Kidney (tissue), 14 donors: ENCODE measurements around the gene PRKD1. TPM values are rescaled to one million over a fixed set of nuclear protein-coding genes. Genes with fewer than 3 reads are reported as not detected.
"Not testable (repeated sequence)": the region's sequence is repeated elsewhere in the genome, so short reads cannot be mapped to it uniquely, and the experiment has no call there.

ENCODE experiments used
- DNase-seq, 5 donors: peaks; one replicate each; pipeline ENCODE4 v3.0.0-alpha.2; 2013 to 2020
- FAIRE-seq: peaks from 2 replicates; lab custom pipeline; 2012; peaks lifted over from hg19 to GRCh38; lab: Jason Lieb, UNC
- H3K27ac ChIP-seq, 2 donors: one replicate each; pipeline ENCODE4 v1.7.0; 2013; ENCODE audit warnings: low read depth in 2 of 2, low read length in 2 of 2, inconsistent platforms in 1 of 2
- H3K27me3 ChIP-seq: one replicate; pipeline ENCODE4 v1.7.1; 2013; ENCODE audit warnings: low read length, inconsistent platforms; ENCODE audit not compliant: control insufficient read depth, insufficient read depth
- H3K36me3 ChIP-seq, 3 donors: one replicate each; pipeline versions ENCODE4 v1.7.0 to v1.7.1; 2013; ENCODE audit warnings: low read length in 3 of 3, control low read depth in 1 of 3, inconsistent platforms in 1 of 3; ENCODE audit not compliant: insufficient read depth in 3 of 3, control insufficient read depth in 2 of 3
- H3K4me1 ChIP-seq, 3 donors: one replicate each; pipeline versions ENCODE4 v1.7.0 to v1.7.1; 2013; ENCODE audit warnings: low read length in 3 of 3, inconsistent platforms in 1 of 3, low read depth in 1 of 3; ENCODE audit not compliant: control insufficient read depth in 2 of 3, insufficient read depth in 2 of 3
- H3K4me3 ChIP-seq, 3 donors: one replicate each; pipeline versions ENCODE4 v1.7.0 to v1.8.1; 2013; ENCODE audit warnings: low read length in 3 of 3, control low read depth in 1 of 3, inconsistent platforms in 1 of 3
- H3K9ac ChIP-seq, 3 donors: one replicate each; pipeline versions ENCODE4 v1.7.0 to v1.7.1; 2013; ENCODE audit warnings: low read length in 3 of 3, control low read depth in 1 of 3, inconsistent platforms in 1 of 3
- H3K9me3 ChIP-seq, 3 donors: one replicate each; pipeline versions ENCODE4 v1.7.0 to v1.7.1; 2013; ENCODE audit warnings: low read length in 3 of 3, control low read depth in 1 of 3, inconsistent platforms in 1 of 3; ENCODE audit not compliant: control insufficient read depth in 2 of 3, insufficient read depth in 1 of 3
- CTCF ChIP-seq: IDR thresholded peaks from 3 replicates; pipeline ENCODE4 v1.5.1; 2012; ENCODE audit warnings: mild to moderate bottlenecking, moderate library complexity, borderline replicate concordance; ENCODE audit not compliant: insufficient read depth; ENCODE audit errors: extremely low read depth
- intact Hi-C: fragments of 100-400 bp; cut with DNase I; formaldehyde crosslinking; loops from one replicate; pipeline ENCODE4 v1.11.1; 2022
- polyA plus RNA-seq: library from polyadenylated mRNA; stranded (reverse); fragments of 350-450 nt; fragmentation: Illumina TruSeq; extraction: RNeasy Lipid Tissue Mini Kit (QIAGEN cat#74804); gene quantifications from one replicate; pipeline ENCODE4 v1.2.3, GENCODE V29; 2014; ENCODE audit warnings: low read depth, low replicate concordance; ENCODE audit not compliant: insufficient read depth
- total RNA-seq: library from RNA; stranded (reverse); fragmentation: NEBNext Ultra II Directional; extraction: Animal tissue kit (Norgen Biotek cat#: 25700); gene quantifications from one replicate; pipeline ENCODE4 v1.2.1, GENCODE V29; 2021
- donor health status: control.
- donor health status: control.
- donor health status: control.
- donor health status: control.
- donor health status: control.
- donor health status: DM: yes; HTN: yes; CAD: no.
- donor health status: Normal renal cell carcinoma (clear cell type).

Gene PRKD1
- total and polyA plus RNA-seq, 2 donors from 2014 or later, result 14.0 to 45.1 TPM

DNA sequence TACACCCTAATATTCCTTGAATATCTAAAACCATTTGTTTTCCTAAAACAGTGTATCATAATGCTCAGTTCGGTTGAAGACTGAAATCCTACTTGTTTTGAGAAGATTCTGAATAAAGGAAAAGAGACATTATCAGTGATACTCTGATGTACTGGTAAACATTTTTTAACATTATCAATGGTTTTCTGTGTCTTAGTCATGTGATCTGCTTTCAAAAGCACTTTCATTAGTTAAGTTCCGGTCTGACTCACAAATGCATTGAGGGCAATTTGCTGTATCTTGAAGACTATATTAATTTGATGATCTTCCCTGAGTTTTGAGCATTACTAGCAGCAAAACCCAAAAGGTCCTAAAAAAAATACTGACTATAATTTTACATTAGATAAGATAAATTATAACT, 145.6 kb downstream of the PRKD1 start:
- TF ChIP-seq CTCF, result no peak
- Histone ChIP-seq H3K4me3 (no peak overlapping the region), H3K4me1 (no peaks in the 10 kb centered on the region), H3K27ac (no peak overlapping the region), H3K9me3 (peaks cover 0 to 3% (median 0%) of the 10 kb centered on the region in 3 donors), H3K36me3 (no peaks in the 10 kb centered on the region), H3K9ac (no peak overlapping the region), H3K27me3 (no peaks in the 10 kb centered on the region)
- intact Hi-C loops, result no loop called here
- DNase-seq (no peak), FAIRE-seq (no peak)

GRCh38 chr14:29777142-29777541, 150.5 kb downstream of the PRKD1 start:
- FAIRE-seq, intact Hi-C loops, H3K9ac ChIP-seq, H3K4me3 ChIP-seq, H3K9me3 ChIP-seq, H3K4me1 ChIP-seq, H3K36me3 ChIP-seq, H3K27ac ChIP-seq, H3K27me3 ChIP-seq, DNase-seq: not testable (repeated sequence)

GRCh38 chr14:29773990-29774389, 153.7 kb downstream of the PRKD1 start:
- Histone ChIP-seq H3K4me1 (no peaks in the 10 kb centered on the region), H3K27me3 (no peaks in the 10 kb centered on the region), H3K27ac (no peak overlapping the region), H3K9ac (no peak overlapping the region), H3K9me3 (peaks cover 0 to 4% (median 0%) of the 10 kb centered on the region in 3 donors), H3K4me3 (no peak overlapping the region), H3K36me3 (no peaks in the 10 kb centered on the region)
- FAIRE-seq (no peak), DNase-seq (no peak)
- no peak for TF ChIP-seq CTCF
- intact Hi-C loops, result no loop called here

DNA sequence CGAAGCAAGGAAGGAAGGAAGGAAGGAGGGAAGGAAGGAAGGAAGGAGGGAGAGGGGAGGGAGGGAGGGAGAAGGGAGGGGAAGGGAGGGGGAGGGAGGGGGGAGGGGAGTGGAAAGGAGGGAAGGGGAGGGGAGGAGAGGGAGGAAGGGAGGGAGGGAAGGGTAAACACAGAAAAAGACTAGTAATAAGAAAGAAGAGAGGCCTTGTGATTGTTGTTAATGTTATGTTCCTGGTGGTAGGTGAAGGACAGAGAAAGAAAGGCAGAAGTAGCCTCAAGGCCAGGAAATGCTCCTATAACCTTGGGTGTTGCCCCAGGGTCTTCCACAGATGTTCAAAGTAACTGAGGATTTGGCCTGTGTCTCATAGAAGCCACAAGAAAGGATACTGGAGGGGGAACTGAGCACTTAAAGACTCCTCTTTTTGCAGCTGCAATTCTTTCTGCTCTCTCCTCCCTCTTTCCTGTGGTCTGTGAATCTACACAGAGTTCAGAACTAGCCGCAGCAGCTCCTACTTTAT, 164.2 kb downstream of the PRKD1 start:
- Histone ChIP-seq H3K27me3 (no peaks in the 10 kb centered on the region), H3K9ac (no peak overlapping the region), H3K36me3 (no peaks in the 10 kb centered on the region), H3K4me3 (no peak overlapping the region), H3K27ac (no peak overlapping the region), H3K4me1 (no peaks in the 10 kb centered on the region), H3K9me3 (no peaks in the 10 kb centered on the region)
- no peak for FAIRE-seq
- TF ChIP-seq CTCF, result no peak
- no peak for DNase-seq
- intact Hi-C loops, result no loop called here
